Measurements from ENCODE around the gene FADS2.

The FADS2 gene

GRCh38 chr11:61782299-61782698 lies 45.8 kb upstream of the FADS2 start:
- H3K4me3 ChIP-seq (ENCODE audit: low read length) = no peak overlapping the region
- DNase-seq (ENCODE audit: low read depth) = no peak
- no peak for TF ChIP-seq CTCF (IDR thresholded peaks at IDR 0.05; ENCODE audit: insufficient read depth, low read depth, low read length, missing control alignments)

- H3K4me3 ChIP-seq (ENCODE audit: low read length) = no peak overlapping the region
- TF ChIP-seq CTCF (IDR thresholded peaks at IDR 0.05; ENCODE audit: insufficient read depth, low read depth, low read length, missing control alignments) = no peak
- DNase-seq (ENCODE audit: low read depth) = peak; percentile 20
Measured at GRCh38 chr11:61782841-61783240, 45.3 kb upstream of the FADS2 start.

GRCh38 chr11:61783717-61784505 lies 44.2 kb upstream of the FADS2 start:
- TF ChIP-seq CTCF (IDR thresholded peaks at IDR 0.05; ENCODE audit: insufficient read depth, low read depth, low read length, missing control alignments) = no peak
- no peak overlapping the region for H3K4me3 ChIP-seq (ENCODE audit: low read length)
- no peak for DNase-seq (ENCODE audit: low read depth)

GRCh38 chr11:61784506-61784805 lies 43.6 kb upstream of the FADS2 start:
- no peak for DNase-seq (ENCODE audit: low read depth)
- TF ChIP-seq CTCF (IDR thresholded peaks at IDR 0.05; ENCODE audit: insufficient read depth, low read depth, low read length, missing control alignments) = no peak

GRCh38 chr11:61785837-61786402 lies 42.2 kb upstream of the FADS2 start:
- TF ChIP-seq CTCF (IDR thresholded peaks at IDR 0.05; ENCODE audit: insufficient read depth, low read depth, low read length, missing control alignments) = no peak
- no peak overlapping the region for H3K4me3 ChIP-seq (ENCODE audit: low read length)
- DNase-seq (ENCODE audit: low read depth) = no peak

More at GRCh38 chr11:61784506-61784805, 43.6 kb upstream of the FADS2 start:
- H3K4me3 ChIP-seq (ENCODE audit: low read length) = no peak overlapping the region

GRCh38 chr11:61787928-61788491 lies 40.1 kb upstream of the FADS2 start:
- TF ChIP-seq CTCF (IDR thresholded peaks at IDR 0.05; ENCODE audit: insufficient read depth, low read depth, low read length, missing control alignments) = peak; percentile 47
- no peak overlapping the region for H3K4me3 ChIP-seq (ENCODE audit: low read length)
- peak; percentile 56 for DNase-seq (ENCODE audit: low read depth)
